Cardiac muscle cell (in vitro differentiated cells and primary cell): ENCODE data around the gene SRF. TPM values are rescaled to one million over a fixed set of nuclear protein-coding genes. Genes with fewer than 3 reads are reported as not detected.
A peak's percentile ranks its signal among the peaks of the same experiment; 100 is the strongest.

Experiments
- DNase-seq, 2 donors: peaks; one replicate each; pipeline versions ENCODE4 v3.0.0 to v3.0.0-alpha.2; 2010 to 2017; ENCODE audit warnings: low read depth in 1 of 2, low spot score in 1 of 2
- H3K27ac ChIP-seq: fragments of 200-600 bp; sonication (generic); 2 replicates; pipeline ENCODE4 v1.5.1; 2016
- H3K27me3 ChIP-seq: fragments of 200-600 bp; sonication (generic); 2 replicates; pipeline ENCODE4 v1.6.0; 2016; ENCODE audit warnings: control low read depth
- H3K36me3 ChIP-seq: fragments of 200-600 bp; sonication (generic); 2 replicates; pipeline ENCODE4 v1.5.1; 2016; ENCODE audit warnings: control low read depth
- H3K4me1 ChIP-seq: fragments of 200-600 bp; sonication (generic); 2 replicates; pipeline ENCODE4 v1.8.1; 2017; ENCODE audit warnings: low read depth, mild to moderate bottlenecking, mixed run types
- H3K4me3 ChIP-seq: fragments of 200-600 bp; sonication (generic); 2 replicates; pipeline ENCODE4 v1.5.1; 2016; ENCODE audit warnings: mild to moderate bottlenecking
- H3K9me3 ChIP-seq: fragments of 200-600 bp; sonication (generic); 2 replicates; pipeline ENCODE4 v1.5.1; 2017; ENCODE audit warnings: low read depth, mild to moderate bottlenecking, control low read depth
- CTCF ChIP-seq: IDR thresholded peaks from 2 replicates; pipeline ENCODE4 v1.5.1; 2012; ENCODE audit warnings: low read depth, mild to moderate bottlenecking, low read length
- polyA plus RNA-seq: library from polyadenylated mRNA; unstranded; fragments of >200 nt; fragmentation: Nextera tagmentation; extraction: Ambion mirVana; gene quantifications from 2 replicates; pipeline ENCODE4 v1.2.1, GENCODE V29; 2016
- total RNA-seq: library from RNA; depleted of rRNA; stranded (reverse); fragments of >200 nt; gene quantifications from 2 replicates; pipeline ENCODE4 v1.2.3, GENCODE V29; 2016

The SRF gene
- total and polyA plus RNA-seq, 2 experiments from 2014 or later = 10.2 to 76.8 TPM

- TF ChIP-seq CTCF = no peak
- Histone ChIP-seq H3K27ac (peak overlapping the region; percentile 100), H3K9me3 (no peaks in the 10 kb centered on the region), H3K4me1 (peaks cover 16% of the 10 kb centered on the region), H3K27me3 (no peaks in the 10 kb centered on the region), H3K36me3 (peaks cover 8% of the 10 kb centered on the region), H3K4me3 (peak overlapping the region; percentile 45)
- peak; percentile 91 to 92 for DNase-seq
These were observed 595 bp upstream of the SRF start for GRCh38 chr6:43170417-43170930.

DNA sequence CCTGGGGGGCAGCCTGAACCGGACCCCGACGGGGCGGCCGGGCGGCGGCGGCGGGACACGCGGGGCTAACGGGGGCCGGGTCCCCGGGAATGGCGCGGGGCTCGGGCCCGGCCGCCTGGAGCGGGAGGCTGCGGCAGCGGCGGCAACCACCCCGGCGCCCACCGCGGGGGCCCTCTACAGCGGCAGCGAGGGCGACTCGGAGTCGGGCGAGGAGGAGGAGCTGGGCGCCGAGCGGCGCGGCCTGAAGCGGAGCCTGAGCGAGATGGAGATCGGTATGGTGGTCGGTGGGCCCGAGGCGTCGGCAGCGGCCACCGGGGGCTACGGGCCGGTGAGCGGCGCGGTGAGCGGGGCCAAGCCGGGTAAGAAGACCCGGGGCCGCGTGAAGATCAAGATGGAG lies 636 bp downstream of the SRF start:
- no peaks in the 10 kb centered on the region for H3K27me3 ChIP-seq
- peak in 1 of 2 donors; percentile 56 for DNase-seq
- peak overlapping the region; percentile 77 for H3K4me3 ChIP-seq
- peaks cover 16% of the 10 kb centered on the region for H3K4me1 ChIP-seq
- peak overlapping the region; percentile 99 for H3K27ac ChIP-seq
- no peak for TF ChIP-seq CTCF
- peaks cover 20% of the 10 kb centered on the region for H3K36me3 ChIP-seq
- H3K9me3 ChIP-seq = no peaks in the 10 kb centered on the region

GRCh38 chr6:43172104-43173007 lies 1.3 kb downstream of the SRF start:
- Histone ChIP-seq H3K27me3 (no peaks in the 10 kb centered on the region), H3K9me3 (no peaks in the 10 kb centered on the region), H3K4me1 (peaks cover 16% of the 10 kb centered on the region), H3K4me3 (peak overlapping the region; percentile 77), H3K27ac (peak overlapping the region; percentile 99), H3K36me3 (peaks cover 25% of the 10 kb centered on the region)
- peak; percentile 50 to 65 for DNase-seq
- TF ChIP-seq CTCF = no peak

GRCh38 chr6:43173591-43174262 lies 2.7 kb downstream of the SRF start:
- no peaks in the 10 kb centered on the region for H3K9me3 ChIP-seq

More at GRCh38 chr6:43173591-43174262, 2.7 kb downstream of the SRF start:
- Histone ChIP-seq H3K4me3 (peak overlapping the region; percentile 77), H3K27me3 (no peaks in the 10 kb centered on the region), H3K27ac (peak overlapping the region; percentile 99), H3K36me3 (peaks cover 38% of the 10 kb centered on the region), H3K4me1 (peaks cover 16% of the 10 kb centered on the region)
- peak in 1 of 2 donors; percentile 11 for DNase-seq
- no peak for TF ChIP-seq CTCF
